CD8-positive, alpha-beta memory T cell (primary cell): ENCODE measurements around the gene TRIM6. TPM values are rescaled to one million over a fixed set of nuclear protein-coding genes. Genes with fewer than 3 reads are reported as not detected.
"Not testable (repeated sequence)": the region's sequence is repeated elsewhere in the genome, so short reads cannot be mapped to it uniquely, and the experiment has no call there.

ENCODE experiments used
- CTCF ChIA-PET: fragments of 350-600 bp; sonication (Branson Sonifier 250); formaldehyde crosslinking; loops from one replicate; lab custom pipeline; 2021; ENCODE audit warnings: antibody characterized with exemption; lab: Charles Lee
- POLR2A ChIA-PET: fragments of 350-600 bp; sonication (Branson Sonifier 250); formaldehyde crosslinking; loops from one replicate; lab custom pipeline; 2021; ENCODE audit warnings: antibody characterized with exemption; lab: Charles Lee
- DNase-seq, 5 donors: peaks; one replicate each; pipeline versions ENCODE4 v3.0.0 to v3.0.0-alpha.2; 2020 to 2022; ENCODE audit warnings: mixed read lengths in 1 of 5
- H3K27ac ChIP-seq: one replicate; pipeline ENCODE4 v1.7.0; 2013; ENCODE audit warnings: low read depth, mild to moderate bottlenecking, low read length, moderate library complexity
- H3K27me3 ChIP-seq: 2 replicates; pipeline ENCODE4 v1.7.0; 2013; ENCODE audit warnings: low read length, mild to moderate bottlenecking; ENCODE audit not compliant: insufficient read depth, poor library complexity, severe bottlenecking
- H3K36me3 ChIP-seq: 2 replicates; pipeline ENCODE4 v1.7.0; 2013; ENCODE audit warnings: mild to moderate bottlenecking, low read length, moderate library complexity; ENCODE audit not compliant: insufficient read depth
- H3K4me1 ChIP-seq: 2 replicates; pipeline ENCODE4 v1.7.0; 2013; ENCODE audit warnings: mild to moderate bottlenecking, low read length, moderate library complexity; ENCODE audit not compliant: insufficient read depth
- H3K4me3 ChIP-seq: 2 replicates; pipeline ENCODE4 v1.7.0; 2013; ENCODE audit warnings: mild to moderate bottlenecking, low read length
- H3K9me3 ChIP-seq: 2 replicates; pipeline ENCODE4 v1.7.0; 2013; ENCODE audit warnings: mild to moderate bottlenecking, low read length
- H3K27ac Mint-ChIP-seq, 8 donors: one replicate each; pipeline ENCODE4 v1.8.0; 2020 to 2021; ENCODE audit warnings: mixed read lengths in 8 of 8, mild to moderate bottlenecking in 6 of 8, inconsistent platforms in 3 of 8, moderate library complexity in 3 of 8
- H3K27me3 Mint-ChIP-seq, 2 donors: one replicate each; pipeline ENCODE4 v1.8.0; 2020 to 2021; ENCODE audit warnings: mixed read lengths in 2 of 2, mild to moderate bottlenecking in 1 of 2, moderate library complexity in 1 of 2
- H3K36me3 Mint-ChIP-seq, 3 donors: one replicate each; pipeline ENCODE4 v1.8.0; 2020 to 2021; ENCODE audit warnings: mixed read lengths in 3 of 3, inconsistent platforms in 1 of 3, mild to moderate bottlenecking in 1 of 3
- H3K4me1 Mint-ChIP-seq, 3 donors: one replicate each; pipeline ENCODE4 v1.8.0; 2020 to 2021; ENCODE audit warnings: mixed read lengths in 3 of 3, inconsistent platforms in 1 of 3, mild to moderate bottlenecking in 1 of 3
- H3K4me3 Mint-ChIP-seq, 7 donors: one replicate each; pipeline ENCODE4 v1.8.0; 2020 to 2021; ENCODE audit warnings: mixed read lengths in 7 of 7, mild to moderate bottlenecking in 6 of 7, moderate library complexity in 4 of 7, inconsistent platforms in 2 of 7
- H3K9me3 Mint-ChIP-seq, 5 donors: one replicate each; pipeline ENCODE4 v1.8.0; 2020 to 2022; ENCODE audit warnings: mixed read lengths in 5 of 5, mild to moderate bottlenecking in 3 of 5, moderate library complexity in 2 of 5, inconsistent platforms in 1 of 5
- polyA plus RNA-seq: library from polyadenylated mRNA; unstranded; fragments of 300-500 nt; fragmentation: Illumina TruSeq; gene quantifications from one replicate; pipeline ENCODE4 v1.2.3, GENCODE V29; 2021
- total RNA-seq, 2 experiments: library from RNA; stranded (reverse); gene quantifications; one replicate each; pipeline ENCODE4 v1.2.3, GENCODE V29; 2021

TRIM6 gene
- total and polyA plus RNA-seq, 3 experiments from 2014 or later: 0.20 TPM; not detected in 2

GRCh38 chr11:5646139-5646538 lies 49.7 kb downstream of the TRIM6 start:
- H3K27ac Mint-ChIP-seq: peak overlapping the region in 1 of 8 donors; percentile 25
- no peak for DNase-seq
- peaks cover 13% of the 10 kb centered on the region for H3K36me3 ChIP-seq
- no peaks in the 10 kb centered on the region for H3K9me3 ChIP-seq
- no peaks in the 10 kb centered on the region for H3K9me3 Mint-ChIP-seq
- no peak overlapping the region for H3K4me3 ChIP-seq
- H3K4me3 Mint-ChIP-seq: no peak overlapping the region
- CTCF ChIA-PET: no interaction called here
- no peaks in the 10 kb centered on the region for H3K27me3 ChIP-seq
- peaks cover 0 to 9% (median 0%) of the 10 kb centered on the region in 3 donors for H3K4me1 Mint-ChIP-seq
- POLR2A ChIA-PET: no interaction called here
- no peak overlapping the region for H3K27ac ChIP-seq
- peaks cover 12 to 36% (median 33%) of the 10 kb centered on the region in 3 donors for H3K36me3 Mint-ChIP-seq
- H3K27me3 Mint-ChIP-seq: no peaks in the 10 kb centered on the region
- H3K4me1 ChIP-seq: no peaks in the 10 kb centered on the region

DNA sequence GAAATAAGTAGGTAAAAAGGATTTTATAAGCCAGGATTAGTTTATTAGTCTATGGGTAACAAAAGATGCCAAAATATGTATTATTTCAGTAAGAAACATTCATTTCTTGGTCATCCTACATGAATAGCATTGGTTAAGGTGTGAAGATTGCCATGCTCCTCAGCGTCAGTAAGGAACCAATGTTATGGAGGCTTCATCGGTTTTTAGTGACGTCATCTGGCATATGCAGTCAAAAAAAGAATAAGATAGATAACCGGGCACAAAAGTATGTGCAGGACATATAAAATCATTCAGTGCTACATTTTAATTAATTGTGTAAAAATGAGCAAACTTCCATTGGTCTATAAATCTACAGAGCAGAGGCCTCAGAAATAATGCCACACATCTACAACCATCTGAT lies 59.0 kb downstream of the TRIM6 start:
- no peak overlapping the region for H3K27ac Mint-ChIP-seq

DNA sequence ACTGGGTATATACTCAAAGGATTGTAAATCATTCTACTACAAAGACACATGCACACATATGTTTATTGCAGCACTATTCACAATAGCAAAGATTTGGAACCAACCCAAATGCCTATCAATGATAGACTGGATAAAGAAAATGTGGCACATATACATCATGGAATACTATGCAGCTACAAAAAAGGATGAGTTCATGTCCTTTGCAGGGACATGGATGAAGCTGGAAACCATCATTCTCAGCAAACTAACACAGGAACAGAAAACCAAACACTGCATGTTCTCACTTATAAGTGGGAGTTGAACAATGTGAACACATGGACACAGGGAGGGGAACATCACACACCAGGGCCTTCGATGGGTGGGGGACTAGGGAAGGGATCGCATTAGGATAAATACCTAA lies 60.5 kb downstream of the TRIM6 start:
- H3K27ac ChIP-seq, POLR2A ChIA-PET, H3K27me3 ChIP-seq, H3K4me3 Mint-ChIP-seq, CTCF ChIA-PET, H3K9me3 ChIP-seq, H3K27me3 Mint-ChIP-seq, H3K36me3 ChIP-seq, H3K4me1 Mint-ChIP-seq, H3K4me3 ChIP-seq, H3K4me1 ChIP-seq, H3K27ac Mint-ChIP-seq, DNase-seq: not testable (repeated sequence)
- peaks cover 0 to 10% (median 6%) of the 10 kb centered on the region in 5 donors for H3K9me3 Mint-ChIP-seq
- H3K36me3 Mint-ChIP-seq: peaks cover 2 to 13% (median 10%) of the 10 kb centered on the region in 3 donors

More for the DNA sequence above, 59.0 kb downstream of the TRIM6 start:
- Mint-ChIP-seq H3K9me3 (peaks cover 0 to 10% (median 8%) of the 10 kb centered on the region in 5 donors), H3K4me1 (no peaks in the 10 kb centered on the region), H3K4me3 (no peak overlapping the region), H3K36me3 (peaks cover 0 to 13% (median 8%) of the 10 kb centered on the region in 3 donors), H3K27me3 (no peaks in the 10 kb centered on the region)
- Histone ChIP-seq H3K36me3 (no peaks in the 10 kb centered on the region), H3K4me1 (no peaks in the 10 kb centered on the region), H3K27ac (no peak overlapping the region), H3K9me3 (no peaks in the 10 kb centered on the region), H3K4me3 (no peak overlapping the region), H3K27me3 (no peaks in the 10 kb centered on the region)
- no peak for DNase-seq
- CTCF ChIA-PET: no interaction called here
- POLR2A ChIA-PET: no interaction called here

DNA sequence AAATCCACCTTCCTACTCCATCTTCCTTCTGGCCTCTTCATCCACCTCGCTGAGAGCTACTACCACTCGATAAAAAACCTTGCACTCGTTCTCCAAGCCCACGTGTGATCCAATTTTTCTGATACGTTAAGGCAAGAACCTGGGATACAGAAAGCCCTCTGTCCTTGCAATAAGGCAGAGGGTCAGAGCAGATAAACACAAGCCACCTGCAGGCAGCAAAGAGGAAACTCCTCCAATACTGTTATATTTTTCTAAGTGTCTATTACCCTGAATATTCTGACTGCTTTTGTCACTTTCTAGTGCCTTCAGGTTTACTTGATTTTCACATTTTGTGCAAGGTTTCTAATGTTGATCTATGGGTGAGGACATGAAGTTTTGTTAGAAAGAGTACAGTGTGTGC lies 61.9 kb downstream of the TRIM6 start:
- ChIA-PET CTCF (no interaction called here), POLR2A (no interaction called here)
- Mint-ChIP-seq H3K36me3 (peaks cover 2 to 18% (median 13%) of the 10 kb centered on the region in 3 donors), H3K27ac (peak overlapping the region in 1 of 8 donors; percentile 78), H3K4me1 (no peaks in the 10 kb centered on the region), H3K4me3 (no peak overlapping the region), H3K9me3 (peaks cover 0 to 6% (median 3%) of the 10 kb centered on the region in 5 donors), H3K27me3 (no peaks in the 10 kb centered on the region)
- Histone ChIP-seq H3K4me1 (no peaks in the 10 kb centered on the region), H3K27me3 (no peaks in the 10 kb centered on the region), H3K4me3 (no peak overlapping the region), H3K27ac (no peak overlapping the region), H3K9me3 (no peaks in the 10 kb centered on the region), H3K36me3 (no peaks in the 10 kb centered on the region)
- DNase-seq: no peak

Other genes starting within 250 kb of the TRIM6 start
- gene OR51B6, start 245.1 kb upstream of the TRIM6 start, total RNA-seq: not detected
- not detected for gene OR51B6, start 245.1 kb upstream of the TRIM6 start, polyA plus RNA-seq
- not detected for gene OR51M1, start 212.8 kb upstream of the TRIM6 start, total RNA-seq
- not detected for gene OR51M1, start 212.8 kb upstream of the TRIM6 start, polyA plus RNA-seq
- gene OR51Q1, start 174.5 kb upstream of the TRIM6 start, total RNA-seq: not detected
- gene OR51Q1, start 174.5 kb upstream of the TRIM6 start, polyA plus RNA-seq: not detected
- not detected for gene OR51I1, start 155.1 kb upstream of the TRIM6 start, total RNA-seq
- gene OR51I1, start 155.1 kb upstream of the TRIM6 start, polyA plus RNA-seq: not detected
- not detected for gene OR51I2, start 147.3 kb upstream of the TRIM6 start, total RNA-seq
- not detected for gene OR51I2, start 147.3 kb upstream of the TRIM6 start, polyA plus RNA-seq
- gene OR52D1, start 108.0 kb upstream of the TRIM6 start, total RNA-seq: not detected
- gene OR52D1, start 108.0 kb upstream of the TRIM6 start, polyA plus RNA-seq: not detected
- not detected for gene UBQLN3, start 86.7 kb upstream of the TRIM6 start, total RNA-seq
- not detected for gene UBQLN3, start 86.7 kb upstream of the TRIM6 start, polyA plus RNA-seq
- gene UBQLNL, start 79.9 kb upstream of the TRIM6 start, total RNA-seq: not detected
- gene UBQLNL, start 79.9 kb upstream of the TRIM6 start, polyA plus RNA-seq: not detected
- gene OR52H1, start 48.1 kb upstream of the TRIM6 start, total RNA-seq: not detected
- gene OR52H1, start 48.1 kb upstream of the TRIM6 start, polyA plus RNA-seq: not detected
- not detected for gene OR52B6, start 15.8 kb upstream of the TRIM6 start, total RNA-seq
- gene OR52B6, start 15.8 kb upstream of the TRIM6 start, polyA plus RNA-seq: not detected
- 1 to 10 TPM; 3.1 to 4.1 TPM for gene TRIM34, start 28.4 kb downstream of the TRIM6 start, total RNA-seq
- gene TRIM34, start 28.4 kb downstream of the TRIM6 start, polyA plus RNA-seq: 13.5 TPM
- 10 to 100 TPM in 1 of 2 experiments, 1 to 10 TPM in 1; 8.2 to 10.6 TPM for gene TRIM5, start 88.4 kb downstream of the TRIM6 start, total RNA-seq
- 9.8 TPM for gene TRIM5, start 88.4 kb downstream of the TRIM6 start, polyA plus RNA-seq
- gene TRIM22, start 93.2 kb downstream of the TRIM6 start, total RNA-seq: 100 to 1,000 TPM; 105 TPM
- 163 TPM for gene TRIM22, start 93.2 kb downstream of the TRIM6 start, polyA plus RNA-seq
- not detected for gene OR56B1, start 139.8 kb downstream of the TRIM6 start, total RNA-seq
- gene OR56B1, start 139.8 kb downstream of the TRIM6 start, polyA plus RNA-seq: not detected
- under 1 TPM; 0.22 to 0.48 TPM for gene OR52N4, start 157.6 kb downstream of the TRIM6 start, total RNA-seq
- 0.71 TPM for gene OR52N4, start 157.6 kb downstream of the TRIM6 start, polyA plus RNA-seq
- not detected for gene OR52N5, start 186.7 kb downstream of the TRIM6 start, total RNA-seq
- gene OR52N5, start 186.7 kb downstream of the TRIM6 start, polyA plus RNA-seq: not detected
- not detected for gene OR52N1, start 194.6 kb downstream of the TRIM6 start, total RNA-seq
- not detected for gene OR52N1, start 194.6 kb downstream of the TRIM6 start, polyA plus RNA-seq
- not detected for gene OR52N2, start 212.3 kb downstream of the TRIM6 start, total RNA-seq
- gene OR52N2, start 212.3 kb downstream of the TRIM6 start, polyA plus RNA-seq: not detected
- gene OR52E6, start 245.3 kb downstream of the TRIM6 start, total RNA-seq: not detected
- gene OR52E6, start 245.3 kb downstream of the TRIM6 start, polyA plus RNA-seq: not detected